HepG2 (cell line): Measurements from ENCODE around the gene PIEZO1. TPM values are rescaled to one million over a fixed set of nuclear protein-coding genes. Genes with fewer than 3 reads are reported as not detected.

Experiments
- ATAC-seq: fragments of 200-7000 bp; cut with Tn5 transposase; 3 replicates; pipeline ENCODE4 v1.9.1; 2020; ENCODE audit warnings: mild to moderate bottlenecking, moderate library complexity
- BruUV-seq: library from RNA; stranded (reverse); fragments of 400-500 nt; replicated peaks from 2 replicates; lab custom pipeline; 2021; lab: Mats Ljungman, UMichigan
- CTCF ChIA-PET: fragments of 300-600 bp; formaldehyde crosslinking; extraction: SDS; loops from one replicate; lab custom pipeline; 2021; ENCODE audit warnings: low total read pairs, inconsistent platforms, low intra/inter-chr PET ratio; lab: Yijun Ruan, JAX
- POLR2A ChIA-PET: fragments of 350-600 bp; sonication (Branson Sonifier 250); formaldehyde crosslinking; loops from one replicate; lab custom pipeline; 2020; ENCODE audit warnings: antibody characterized with exemption, inconsistent platforms; lab: Yijun Ruan, JAX
- DNase-seq: peaks from one replicate; pipeline ENCODE4 v3.0.0-alpha.2; 2015; ENCODE audit warnings: low spot score
- FAIRE-seq: peaks from 3 replicates; lab custom pipeline; 2011; peaks lifted over from hg19 to GRCh38; lab: Jason Lieb, UNC
- H2AFZ ChIP-seq: one replicate; pipeline ENCODE4 v1.6.1; 2011; ENCODE audit warnings: low read length, inconsistent platforms
- H3K27ac ChIP-seq: fragments of 300-600 bp; 3 replicates; pipeline ENCODE4 v1.8.0; 2011; ENCODE audit warnings: mixed run types, mild to moderate bottlenecking, mixed read lengths, low read length, inconsistent platforms; ENCODE audit not compliant: insufficient read depth; ENCODE audit errors: extremely low read length
- H3K27me3 ChIP-seq, 2 experiments: fragments of 200-600 bp in 1 of 2; 2 replicates in 1 of 2; 3 replicates in 1 of 2; pipeline versions ENCODE4 v1.6.0 to v1.8.0; 2011; ENCODE audit warnings: low read length in 2 of 2, mild to moderate bottlenecking in 2 of 2, moderate library complexity in 2 of 2, inconsistent platforms in 1 of 2; ENCODE audit not compliant: insufficient read depth in 2 of 2, control insufficient read depth in 1 of 2
- H3K36me3 ChIP-seq, 2 experiments: fragments of 200-600 bp in 1 of 2; replicated peaks in 1 of 2; 2 replicates in 1 of 2; 3 replicates in 1 of 2; pipeline versions ENCODE4 v1.5.1 to v1.8.0; 2011; ENCODE audit warnings: low read length in 2 of 2, inconsistent platforms in 1 of 2; ENCODE audit not compliant: insufficient read depth in 2 of 2, control insufficient read depth in 1 of 2
- H3K4me1 ChIP-seq: 2 replicates; pipeline ENCODE4 v1.5.1; 2012; ENCODE audit warnings: low read length, inconsistent platforms; ENCODE audit not compliant: insufficient read depth
- H3K4me2 ChIP-seq: 2 replicates; pipeline ENCODE4 v1.6.0; 2011; ENCODE audit warnings: low read depth, low read length, inconsistent platforms
- H3K4me3 ChIP-seq, 3 experiments: fragments of 200-600 bp in 1 of 3; sonication (generic), shearing (Covaris generic) in 1 of 3; replicated peaks in 1 of 3; 2 replicates each; pipeline ENCODE4 v1.5.1; 2011 to 2016; ENCODE audit warnings: low read length in 3 of 3, inconsistent platforms in 2 of 3, low read depth in 2 of 3, mild to moderate bottlenecking in 2 of 3, control low read depth in 1 of 3, mixed read lengths in 1 of 3; ENCODE audit not compliant: insufficient read depth in 1 of 3
- H3K79me2 ChIP-seq: one replicate; pipeline ENCODE4 v1.6.1; 2011; ENCODE audit warnings: low read length, inconsistent platforms; ENCODE audit not compliant: insufficient read depth
- H3K9ac ChIP-seq: 2 replicates; pipeline ENCODE4 v1.6.0; 2011; ENCODE audit warnings: mild to moderate bottlenecking, low read depth, low read length, inconsistent platforms; ENCODE audit not compliant: insufficient read depth
- H3K9me3 ChIP-seq: 2 replicates; pipeline ENCODE4 v1.5.1; 2012; ENCODE audit warnings: mild to moderate bottlenecking, low read length
- H4K20me1 ChIP-seq: 2 replicates; pipeline ENCODE4 v1.6.0; 2011; ENCODE audit warnings: inconsistent platforms, mild to moderate bottlenecking, low read length, moderate library complexity; ENCODE audit not compliant: insufficient read depth
- BCL6 ChIP-seq: IDR thresholded peaks from 2 replicates; pipeline ENCODE4 v1.6.1; 2016; ENCODE audit warnings: missing genetic modification reagents, missing compliant biosample characterization
- BRD4 ChIP-seq: sonication (generic); formaldehyde crosslinking; IDR thresholded peaks from 2 replicates; pipeline ENCODE4 v1.4.0; 2020; ENCODE audit warnings: missing genetic modification reagents
- RARA ChIP-seq: IDR thresholded peaks from 2 replicates; pipeline ENCODE4 v1.6.1; 2016; ENCODE audit warnings: missing genetic modification reagents, missing compliant biosample characterization
- SATB2 ChIP-seq: sonication (generic); formaldehyde crosslinking; IDR thresholded peaks from 2 replicates; pipeline ENCODE4 v1.5.0; 2020; ENCODE audit warnings: missing genetic modification reagents
- SETDB1 ChIP-seq: sonication (generic); formaldehyde crosslinking; IDR thresholded peaks from 2 replicates; pipeline ENCODE4 v1.5.1; 2020; ENCODE audit warnings: missing genetic modification reagents, mild to moderate bottlenecking, borderline replicate concordance
- SMC3 ChIP-seq: IDR thresholded peaks from 2 replicates; pipeline ENCODE4 v1.6.1; 2011; ENCODE audit warnings: low read length, improper control_type of control experiment
- TBL1XR1 ChIP-seq: fragments of 150-350 bp; IDR thresholded peaks from 2 replicates; pipeline ENCODE4 v1.6.1; 2014; ENCODE audit warnings: borderline replicate concordance, low read length; ENCODE audit not compliant: partially characterized antibody
- ZNF20 ChIP-seq: sonication (generic); formaldehyde crosslinking; IDR thresholded peaks from 2 replicates; pipeline ENCODE4 v1.4.0; 2020; ENCODE audit warnings: mild to moderate bottlenecking, moderate library complexity, missing genetic modification reagents
- ZSCAN20 ChIP-seq: sonication (generic); formaldehyde crosslinking; IDR thresholded peaks from 2 replicates; pipeline ENCODE4 v1.4.0; 2020; ENCODE audit warnings: missing genetic modification reagents, mild to moderate bottlenecking, borderline replicate concordance
- WGBS: methylation state at CpG from one replicate; pipeline ENCODE4 v1.1.6; 2017; ENCODE audit warnings: low lambda C conversion rate; 5-methylcytosine and 5-hydroxymethylcytosine counted together
- in situ Hi-C: cut with HindIII; loops from 2 replicates; pipeline ENCODE4 v1.10.0; 2017; ENCODE audit warnings: low pct_unique_long_range_greater_than_20kb; ENCODE audit not compliant: extremely low pct_ligation_motif_present
- intact Hi-C: fragments of 100-400 bp; cut with micrococcal nuclease; formaldehyde crosslinking; loops from one replicate; pipeline ENCODE4 v1.10.0; 2022; ENCODE audit not compliant: unreplicated experiment
- polyA plus RNA-seq, 8 experiments: library from polyadenylated mRNA; depleted of rRNA in 3 of 8; stranded (reverse) in 7 of 8; unstranded in 1 of 8; fragments of >200 nt; fragmentation: Illumina TruSeq in 4 of 8; extraction: Trizol in 4 of 8; gene quantifications; 2 replicates each; pipeline versions ENCODE4 v1.2.1 to v1.2.3, GENCODE V29; 2011 to 2016; ENCODE audit warnings: low read depth in 4 of 8, missing spikeins in 1 of 8, mixed read lengths in 1 of 8; ENCODE audit not compliant: insufficient read depth in 1 of 8
- total RNA-seq, 5 experiments: library from RNA; depleted of rRNA; stranded (reverse); fragments of >200 nt; fragmentation: Illumina TruSeq; extraction: Trizol; gene quantifications; 2 replicates each; pipeline ENCODE4 v1.2.3, GENCODE V29; 2016; ENCODE audit warnings: low read depth in 1 of 5
- TF ChIP-seq, protein P1 (sequence below): sonication (generic); formaldehyde crosslinking; IDR thresholded peaks from 2 replicates; pipeline ENCODE4 v1.4.0; 2020; ENCODE audit warnings: missing genetic modification reagents
- TF ChIP-seq, protein P2 (sequence below): sonication (generic); formaldehyde crosslinking; IDR thresholded peaks from 2 replicates; pipeline ENCODE4 v1.8.1; 2023; ENCODE audit warnings: missing genetic modification reagents, inconsistent platforms, borderline replicate concordance
- TF ChIP-seq, protein P3 (sequence below), 2 experiments: IDR thresholded peaks; 2 replicates each; pipeline ENCODE4 v1.6.1; 2011 to 2012; ENCODE audit warnings: low read length in 2 of 2, borderline replicate concordance in 1 of 2, low read depth in 1 of 2, mild to moderate bottlenecking in 1 of 2, moderate library complexity in 1 of 2

The PIEZO1 gene
- total and polyA plus RNA-seq, 2 of the 13 experiments (the other 11 are each of a cell fraction or from before 2014, with no cell fraction given), result 67.9 to 85.0 TPM

- H3K9ac ChIP-seq, result peak within 1 kb of the TSS; percentile 90
- H4K20me1 ChIP-seq, result peaks cover 14% of the 10 kb centered on the region; the same call in 1 of the 2 replicates
- ATAC-seq (peak; percentile 65), DNase-seq (peak; percentile 83), FAIRE-seq (peak; percentile 98)
- TSS peak; percentile 51 for BruUV-seq
- intact Hi-C loops, result loop anchor here (5.0 kb wide), 1 partner anchor 55 kb away; no protein-coding TSS in a partner anchor
- 0% methylated on average over 37 of the region's 84 CpGs for WGBS
- H3K4me1 ChIP-seq, result peaks cover 33% of the 10 kb centered on the region
- no peaks in the 10 kb centered on the region for H3K9me3 ChIP-seq
- H3K27me3 ChIP-seq, result no peaks in the 10 kb centered on the region; a peak in 1 of 5 replicates
- peaks cover 8 to 29% of the 10 kb centered on the region in 2 experiments; a peak in 4 of 5 replicates for H3K36me3 ChIP-seq
- H3K4me2 ChIP-seq, result peak within 1 kb of the TSS; percentile 98
- H3K27ac ChIP-seq, result peak within 1 kb of the TSS; percentile 76
- peak within 1 kb of the TSS; percentile 72 to 90 (median 74) for H3K4me3 ChIP-seq
- no peak within 1 kb of the TSS for H2AFZ ChIP-seq
- ChIA-PET POLR2A (interaction anchor here (0.7 to 4.9 kb wide), 12 partner anchors 9 to 406 kb away, joined by 3 to 36 read pairs (median 6); partner anchors contain the start of genes CDT1, GALNS, TRAPPC2L and ZNF778), CTCF (interaction anchor here (0.6 to 1.0 kb wide), 4 partner anchors 10 to 69 kb away, joined by 3 read pairs; no protein-coding TSS in a partner anchor)
- H3K79me2 ChIP-seq, result peaks cover 21% of the 10 kb centered on the region
- in situ Hi-C loops, result loop anchor here (5.0 kb wide), 1 partner anchor 45 kb away; the partner anchor contains the start of genes GALNS and TRAPPC2L
- TF ChIP-seq RARA (CRISPR knock-in tag) (no peak; the same call in 1 of the 2 replicates), BCL6 (CRISPR knock-in tag) (0 out of 2 replicates have a peak, but pooled peaks have one; percentile 3), SETDB1 (CRISPR knock-in tag) (no peak), ZSCAN20 (CRISPR knock-in tag) (peak; percentile 12; the same call in 1 of the 2 replicates), TBL1XR1 (no peak), BRD4 (CRISPR knock-in tag) (peak; percentile 44; the same call in 1 of the 2 replicates), ZNF20 (0 out of 2 replicates have a peak, but pooled peaks have one; percentile 44), SMC3 (no peak), SATB2 (peak; percentile 31; the same call in 1 of the 2 replicates)
- TF ChIP-seq, protein P1, sequence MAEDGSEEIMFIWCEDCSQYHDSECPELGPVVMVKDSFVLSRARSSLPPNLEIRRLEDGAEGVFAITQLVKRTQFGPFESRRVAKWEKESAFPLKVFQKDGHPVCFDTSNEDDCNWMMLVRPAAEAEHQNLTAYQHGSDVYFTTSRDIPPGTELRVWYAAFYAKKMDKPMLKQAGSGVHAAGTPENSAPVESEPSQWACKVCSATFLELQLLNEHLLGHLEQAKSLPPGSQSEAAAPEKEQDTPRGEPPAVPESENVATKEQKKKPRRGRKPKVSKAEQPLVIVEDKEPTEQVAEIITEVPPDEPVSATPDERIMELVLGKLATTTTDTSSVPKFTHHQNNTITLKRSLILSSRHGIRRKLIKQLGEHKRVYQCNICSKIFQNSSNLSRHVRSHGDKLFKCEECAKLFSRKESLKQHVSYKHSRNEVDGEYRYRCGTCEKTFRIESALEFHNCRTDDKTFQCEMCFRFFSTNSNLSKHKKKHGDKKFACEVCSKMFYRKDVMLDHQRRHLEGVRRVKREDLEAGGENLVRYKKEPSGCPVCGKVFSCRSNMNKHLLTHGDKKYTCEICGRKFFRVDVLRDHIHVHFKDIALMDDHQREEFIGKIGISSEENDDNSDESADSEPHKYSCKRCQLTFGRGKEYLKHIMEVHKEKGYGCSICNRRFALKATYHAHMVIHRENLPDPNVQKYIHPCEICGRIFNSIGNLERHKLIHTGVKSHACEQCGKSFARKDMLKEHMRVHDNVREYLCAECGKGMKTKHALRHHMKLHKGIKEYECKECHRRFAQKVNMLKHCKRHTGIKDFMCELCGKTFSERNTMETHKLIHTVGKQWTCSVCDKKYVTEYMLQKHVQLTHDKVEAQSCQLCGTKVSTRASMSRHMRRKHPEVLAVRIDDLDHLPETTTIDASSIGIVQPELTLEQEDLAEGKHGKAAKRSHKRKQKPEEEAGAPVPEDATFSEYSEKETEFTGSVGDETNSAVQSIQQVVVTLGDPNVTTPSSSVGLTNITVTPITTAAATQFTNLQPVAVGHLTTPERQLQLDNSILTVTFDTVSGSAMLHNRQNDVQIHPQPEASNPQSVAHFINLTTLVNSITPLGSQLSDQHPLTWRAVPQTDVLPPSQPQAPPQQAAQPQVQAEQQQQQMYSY (CRISPR knock-in tag), result no peak
- TF ChIP-seq, protein P2, sequence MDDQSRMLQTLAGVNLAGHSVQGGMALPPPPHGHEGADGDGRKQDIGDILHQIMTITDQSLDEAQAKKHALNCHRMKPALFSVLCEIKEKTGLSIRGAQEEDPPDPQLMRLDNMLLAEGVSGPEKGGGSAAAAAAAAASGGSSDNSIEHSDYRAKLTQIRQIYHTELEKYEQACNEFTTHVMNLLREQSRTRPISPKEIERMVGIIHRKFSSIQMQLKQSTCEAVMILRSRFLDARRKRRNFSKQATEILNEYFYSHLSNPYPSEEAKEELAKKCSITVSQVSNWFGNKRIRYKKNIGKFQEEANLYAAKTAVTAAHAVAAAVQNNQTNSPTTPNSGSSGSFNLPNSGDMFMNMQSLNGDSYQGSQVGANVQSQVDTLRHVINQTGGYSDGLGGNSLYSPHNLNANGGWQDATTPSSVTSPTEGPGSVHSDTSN (CRISPR knock-in tag), result no peak
- TF ChIP-seq, protein P3, sequence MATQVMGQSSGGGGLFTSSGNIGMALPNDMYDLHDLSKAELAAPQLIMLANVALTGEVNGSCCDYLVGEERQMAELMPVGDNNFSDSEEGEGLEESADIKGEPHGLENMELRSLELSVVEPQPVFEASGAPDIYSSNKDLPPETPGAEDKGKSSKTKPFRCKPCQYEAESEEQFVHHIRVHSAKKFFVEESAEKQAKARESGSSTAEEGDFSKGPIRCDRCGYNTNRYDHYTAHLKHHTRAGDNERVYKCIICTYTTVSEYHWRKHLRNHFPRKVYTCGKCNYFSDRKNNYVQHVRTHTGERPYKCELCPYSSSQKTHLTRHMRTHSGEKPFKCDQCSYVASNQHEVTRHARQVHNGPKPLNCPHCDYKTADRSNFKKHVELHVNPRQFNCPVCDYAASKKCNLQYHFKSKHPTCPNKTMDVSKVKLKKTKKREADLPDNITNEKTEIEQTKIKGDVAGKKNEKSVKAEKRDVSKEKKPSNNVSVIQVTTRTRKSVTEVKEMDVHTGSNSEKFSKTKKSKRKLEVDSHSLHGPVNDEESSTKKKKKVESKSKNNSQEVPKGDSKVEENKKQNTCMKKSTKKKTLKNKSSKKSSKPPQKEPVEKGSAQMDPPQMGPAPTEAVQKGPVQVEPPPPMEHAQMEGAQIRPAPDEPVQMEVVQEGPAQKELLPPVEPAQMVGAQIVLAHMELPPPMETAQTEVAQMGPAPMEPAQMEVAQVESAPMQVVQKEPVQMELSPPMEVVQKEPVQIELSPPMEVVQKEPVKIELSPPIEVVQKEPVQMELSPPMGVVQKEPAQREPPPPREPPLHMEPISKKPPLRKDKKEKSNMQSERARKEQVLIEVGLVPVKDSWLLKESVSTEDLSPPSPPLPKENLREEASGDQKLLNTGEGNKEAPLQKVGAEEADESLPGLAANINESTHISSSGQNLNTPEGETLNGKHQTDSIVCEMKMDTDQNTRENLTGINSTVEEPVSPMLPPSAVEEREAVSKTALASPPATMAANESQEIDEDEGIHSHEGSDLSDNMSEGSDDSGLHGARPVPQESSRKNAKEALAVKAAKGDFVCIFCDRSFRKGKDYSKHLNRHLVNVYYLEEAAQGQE (IDR thresholded peaks at IDR 0.05; ENCODE audit: borderline replicate concordance in 1 of 2, low read depth in 1 of 2, low read length in 2 of 2), result peak in 1 of 2 experiments; percentile 4; a peak in 1 of 4 replicates
These were observed 26.9 kb upstream of the PIEZO1 start, which contains the start of gene APRT for GRCh38 chr16:88811769-88812512. TSS of gene APRT (minus strand) at chr16:88811928. CDS start at chr16:88811899, 29 bp downstream.
